A673 (cell line): ENCODE measurements around the gene CEACAM3. TPM values are rescaled to one million over a fixed set of nuclear protein-coding genes. Genes with fewer than 3 reads are reported as not detected.

Experiments
- BruUV-seq: library from RNA; stranded (reverse); fragments of 400-500 nt; replicated peaks from 2 replicates; lab custom pipeline; 2021; lab: Mats Ljungman, UMichigan
- CTCF ChIA-PET: fragments of 300-600 bp; sonication (Branson Sonifier 250); formaldehyde crosslinking; loops from one replicate; lab custom pipeline; 2022; ENCODE audit warnings: antibody characterized with exemption; lab: Charles Lee
- POLR2A ChIA-PET: fragments of 300-600 bp; sonication (Branson Sonifier 250); formaldehyde crosslinking; loops from one replicate; lab custom pipeline; 2022; ENCODE audit warnings: antibody characterized with exemption; ENCODE audit not compliant: low non-redundant PET; lab: Charles Lee
- DNase-seq: peaks from one replicate; pipeline ENCODE4 v3.0.0-alpha.2; 2015; ENCODE audit warnings: low spot score
- H3K27ac ChIP-seq: fragments of 200-600 bp; sonication (generic); 2 replicates; pipeline ENCODE4 v1.5.1; 2016; ENCODE audit warnings: mixed run types, low read depth, mild to moderate bottlenecking, mixed read lengths, antibody characterized with exemption, low read length; ENCODE audit not compliant: poor library complexity, severe bottlenecking
- H3K27me3 ChIP-seq: fragments of 200-600 bp; sonication (generic); replicated peaks from 2 replicates; pipeline ENCODE4 v1.6.1; 2017; ENCODE audit warnings: mixed run types, low read depth, mild to moderate bottlenecking, mixed read lengths, antibody characterized with exemption, low read length; ENCODE audit not compliant: insufficient read depth, poor library complexity
- H3K36me3 ChIP-seq: fragments of 200-600 bp; sonication (generic); 2 replicates; pipeline ENCODE4 v1.6.1; 2016; ENCODE audit warnings: mixed run types, mild to moderate bottlenecking, mixed read lengths, antibody characterized with exemption, low read length; ENCODE audit not compliant: insufficient read depth, poor library complexity, severe bottlenecking
- H3K4me1 ChIP-seq: fragments of 200-600 bp; sonication (generic); 2 replicates; pipeline ENCODE4 v1.6.1; 2017; ENCODE audit warnings: mixed run types, mild to moderate bottlenecking, mixed read lengths, antibody characterized with exemption, low read length; ENCODE audit not compliant: insufficient read depth, poor library complexity, severe bottlenecking
- H3K4me3 ChIP-seq: fragments of 200-600 bp; sonication (generic); 2 replicates; pipeline ENCODE4 v1.5.1; 2016; ENCODE audit warnings: low read depth, mixed run types, mild to moderate bottlenecking, mixed read lengths, low read length; ENCODE audit not compliant: poor library complexity, severe bottlenecking
- H3K9me3 ChIP-seq: fragments of 200-600 bp; sonication (generic); 2 replicates; pipeline ENCODE4 v1.6.1; 2016; ENCODE audit warnings: mixed run types, low read depth, mild to moderate bottlenecking, mixed read lengths, antibody characterized with exemption, low read length; ENCODE audit not compliant: poor library complexity, severe bottlenecking
- EZH2 ChIP-seq: fragments of 200-600 bp; sonication (generic); IDR thresholded peaks from 2 replicates; pipeline ENCODE4 v1.6.1; 2017; ENCODE audit warnings: borderline replicate concordance, low read depth, mild to moderate bottlenecking, mixed read lengths, antibody characterized with exemption, low read length; ENCODE audit not compliant: poor library complexity, severe bottlenecking
- intact Hi-C: fragments of 100-400 bp; cut with micrococcal nuclease; formaldehyde crosslinking; loops from one replicate; pipeline ENCODE4 v1.10.0; 2022; ENCODE audit not compliant: unreplicated experiment
- total RNA-seq: library from RNA; stranded (reverse); gene quantifications from 2 replicates; pipeline ENCODE4 v1.2.3, GENCODE V29; 2021
- TF ChIP-seq, protein P1 (sequence below): fragments of 300-800, 200-600 bp; sonication (generic); conservative IDR thresholded peaks from 2 replicates; pipeline ENCODE4 v1.5.1; 2017; ENCODE audit warnings: low read depth, mild to moderate bottlenecking, antibody characterized with exemption, low read length, moderate library complexity, mixed read lengths

CEACAM3 gene
- total RNA-seq, 1 experiment from 2014 or later = not detected

DNA sequence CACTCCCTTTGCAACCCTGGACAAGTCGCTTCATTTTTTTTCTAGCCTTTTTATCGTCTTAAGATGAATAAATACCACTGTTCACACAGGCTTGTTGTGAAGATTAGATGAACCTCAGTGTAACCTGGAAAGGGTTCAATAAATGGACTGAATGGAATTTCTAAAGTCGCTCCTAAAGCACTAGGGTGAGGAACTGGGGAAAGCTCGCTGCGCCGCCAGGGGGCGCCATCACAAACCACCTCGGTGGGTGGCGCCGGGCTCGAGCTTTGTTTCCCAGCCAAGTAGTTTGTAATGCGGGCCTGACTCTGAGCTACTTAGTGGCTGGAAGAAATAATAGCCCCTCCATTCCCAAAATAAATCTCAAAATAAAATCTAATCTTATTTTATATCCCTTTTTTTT, 43.2 kb upstream of the CEACAM3 start:
- peak; percentile 69 for DNase-seq
- Histone ChIP-seq H3K27me3 (no peaks in the 10 kb centered on the region), H3K9me3 (no peaks in the 10 kb centered on the region), H3K36me3 (no peaks in the 10 kb centered on the region), H3K4me1 (peaks cover 28% of the 10 kb centered on the region), H3K4me3 (no peak overlapping the region), H3K27ac (peak overlapping the region; percentile 68)
- ChIA-PET CTCF (interaction anchor here (0.6 to 1.7 kb wide), 24 partner anchors 8 to 303 kb away, joined by 3 to 11 read pairs (median 5); partner anchors contain the start of gene RABAC1), POLR2A (interaction anchor here (0.6 kb wide), 1 partner anchor 8 kb away, joined by 6 read pairs; no protein-coding TSS in a partner anchor)
- intact Hi-C loops = loop anchor here (1.0 to 2.0 kb wide), 2 partner anchors 32 to 68 kb away; no protein-coding TSS in a partner anchor
- BruUV-seq = no TSS peak
- no peak for TF ChIP-seq EZH2
- TF ChIP-seq, protein P1, sequence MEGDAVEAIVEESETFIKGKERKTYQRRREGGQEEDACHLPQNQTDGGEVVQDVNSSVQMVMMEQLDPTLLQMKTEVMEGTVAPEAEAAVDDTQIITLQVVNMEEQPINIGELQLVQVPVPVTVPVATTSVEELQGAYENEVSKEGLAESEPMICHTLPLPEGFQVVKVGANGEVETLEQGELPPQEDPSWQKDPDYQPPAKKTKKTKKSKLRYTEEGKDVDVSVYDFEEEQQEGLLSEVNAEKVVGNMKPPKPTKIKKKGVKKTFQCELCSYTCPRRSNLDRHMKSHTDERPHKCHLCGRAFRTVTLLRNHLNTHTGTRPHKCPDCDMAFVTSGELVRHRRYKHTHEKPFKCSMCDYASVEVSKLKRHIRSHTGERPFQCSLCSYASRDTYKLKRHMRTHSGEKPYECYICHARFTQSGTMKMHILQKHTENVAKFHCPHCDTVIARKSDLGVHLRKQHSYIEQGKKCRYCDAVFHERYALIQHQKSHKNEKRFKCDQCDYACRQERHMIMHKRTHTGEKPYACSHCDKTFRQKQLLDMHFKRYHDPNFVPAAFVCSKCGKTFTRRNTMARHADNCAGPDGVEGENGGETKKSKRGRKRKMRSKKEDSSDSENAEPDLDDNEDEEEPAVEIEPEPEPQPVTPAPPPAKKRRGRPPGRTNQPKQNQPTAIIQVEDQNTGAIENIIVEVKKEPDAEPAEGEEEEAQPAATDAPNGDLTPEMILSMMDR = peak; percentile 86

GRCh38 chr19:41753936-41754529, 42.4 kb upstream of the CEACAM3 start:
- Histone ChIP-seq H3K27ac (peak overlapping the region; percentile 68), H3K9me3 (no peaks in the 10 kb centered on the region), H3K4me3 (no peak overlapping the region), H3K36me3 (no peaks in the 10 kb centered on the region), H3K27me3 (no peaks in the 10 kb centered on the region), H3K4me1 (peaks cover 19% of the 10 kb centered on the region)
- ChIA-PET CTCF (interaction anchor here (0.6 to 1.7 kb wide), 16 partner anchors 9 to 304 kb away, joined by 3 to 11 read pairs (median 4); no protein-coding TSS in a partner anchor), POLR2A (interaction anchor here (0.6 kb wide), 1 partner anchor 9 kb away, joined by 6 read pairs; no protein-coding TSS in a partner anchor)
- intact Hi-C loops = loop anchor here (1.0 to 2.0 kb wide), 2 partner anchors 31 to 67 kb away; no protein-coding TSS in a partner anchor
- no peak for TF ChIP-seq EZH2
- TF ChIP-seq, protein P1 = peak; percentile 87
- BruUV-seq = no TSS peak
- DNase-seq = peak; percentile 85

DNA sequence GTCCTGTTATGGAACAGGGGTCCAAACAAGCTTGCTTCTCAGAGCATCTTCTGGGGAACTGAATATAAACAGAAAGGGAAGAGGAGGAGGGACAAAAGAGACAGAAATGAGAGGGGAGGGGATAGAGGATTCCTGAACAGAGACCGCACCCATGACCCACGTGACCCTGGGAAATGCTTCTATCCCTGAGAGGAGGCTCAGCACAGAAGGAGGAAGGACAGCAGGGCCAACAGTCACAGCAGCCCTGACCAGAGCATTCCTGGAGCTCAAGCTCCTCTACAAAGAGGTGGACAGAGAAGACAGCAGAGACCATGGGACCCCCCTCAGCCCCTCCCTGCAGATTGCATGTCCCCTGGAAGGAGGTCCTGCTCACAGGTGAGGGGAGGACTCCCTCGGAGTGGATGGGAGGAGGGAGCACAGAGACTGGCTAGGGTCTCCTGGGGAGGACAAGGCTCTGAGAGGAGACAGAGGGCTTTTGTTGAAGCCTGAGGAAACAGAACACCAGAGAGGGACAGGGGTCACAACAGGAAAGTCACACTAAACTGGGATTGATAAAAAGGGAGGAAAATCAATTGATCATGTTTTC, 41.0 kb upstream of the CEACAM3 start, which contains the start of gene CEACAM6:
Gene CEACAM6, plus strand, starts transcription at position 203 of the 586 bp plus-strand sequence. Its CDS starts 109 bp downstream, at position 312.
- TF ChIP-seq, protein P1 = no peak
- Histone ChIP-seq H3K27ac (no peak within 1 kb of the TSS), H3K9me3 (no peaks in the 10 kb centered on the region), H3K4me1 (peaks cover 18% of the 10 kb centered on the region), H3K27me3 (no peaks in the 10 kb centered on the region), H3K4me3 (no peak within 1 kb of the TSS), H3K36me3 (no peaks in the 10 kb centered on the region)
- BruUV-seq = no TSS peak
- intact Hi-C loops = no loop called here
- DNase-seq = no peak
- ChIA-PET POLR2A (no interaction called here), CTCF (interaction anchor here (0.5 to 0.6 kb wide), 2 partner anchors 1120 to 1601 kb away, joined by 5 read pairs; no protein-coding TSS in a partner anchor)
